ENCODE results near the gene TBC1D16.

TBC1D16 gene

DNA sequence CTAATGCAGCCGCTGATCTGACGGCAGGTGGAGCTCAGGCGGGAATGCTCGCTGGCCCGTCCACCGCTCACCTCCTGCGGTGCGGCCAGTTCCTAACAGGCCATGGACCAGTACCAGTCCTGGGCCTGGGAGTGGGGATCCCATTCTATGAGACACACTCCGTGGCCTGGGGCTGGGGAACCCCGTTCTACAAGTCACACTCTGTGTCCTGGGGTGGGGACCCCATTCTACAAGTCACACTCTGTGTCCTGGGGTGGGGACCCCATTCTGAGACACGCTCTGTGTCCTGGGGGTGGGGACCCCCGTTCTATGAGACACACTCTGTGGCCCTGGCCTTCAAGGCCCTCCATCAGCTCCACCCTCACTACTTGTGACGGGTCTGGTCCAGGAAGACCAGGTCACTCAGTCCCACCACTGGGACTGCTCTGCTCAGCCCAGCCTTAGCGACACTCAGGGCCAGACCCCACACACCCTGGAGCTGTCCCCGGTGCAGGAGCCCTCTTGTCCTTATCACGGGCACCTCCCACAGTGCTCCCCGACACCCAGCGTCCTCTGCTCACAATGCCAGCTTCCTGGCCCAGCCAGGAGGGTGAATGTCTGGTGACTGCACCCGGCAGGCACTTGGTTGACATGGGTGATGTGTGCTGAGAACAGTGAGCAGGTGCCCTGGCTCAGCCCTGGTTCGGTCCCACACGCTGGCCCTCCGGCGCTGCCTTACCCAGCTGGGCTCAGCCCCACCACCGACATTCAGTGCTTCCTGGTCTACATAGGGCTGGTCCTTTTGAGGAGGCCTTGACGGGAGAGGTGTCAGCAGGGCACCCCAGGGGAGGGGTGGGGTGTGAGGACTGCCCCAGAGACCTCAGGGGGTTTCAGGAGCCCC lies 89.1 kb downstream of the TBC1D16 start:
- in situ Hi-C loops (cut with MboI; ENCODE audit: low pct_unique_long_range_greater_than_20kb, low sequenced_read_pairs) = no loop called here

DNA sequence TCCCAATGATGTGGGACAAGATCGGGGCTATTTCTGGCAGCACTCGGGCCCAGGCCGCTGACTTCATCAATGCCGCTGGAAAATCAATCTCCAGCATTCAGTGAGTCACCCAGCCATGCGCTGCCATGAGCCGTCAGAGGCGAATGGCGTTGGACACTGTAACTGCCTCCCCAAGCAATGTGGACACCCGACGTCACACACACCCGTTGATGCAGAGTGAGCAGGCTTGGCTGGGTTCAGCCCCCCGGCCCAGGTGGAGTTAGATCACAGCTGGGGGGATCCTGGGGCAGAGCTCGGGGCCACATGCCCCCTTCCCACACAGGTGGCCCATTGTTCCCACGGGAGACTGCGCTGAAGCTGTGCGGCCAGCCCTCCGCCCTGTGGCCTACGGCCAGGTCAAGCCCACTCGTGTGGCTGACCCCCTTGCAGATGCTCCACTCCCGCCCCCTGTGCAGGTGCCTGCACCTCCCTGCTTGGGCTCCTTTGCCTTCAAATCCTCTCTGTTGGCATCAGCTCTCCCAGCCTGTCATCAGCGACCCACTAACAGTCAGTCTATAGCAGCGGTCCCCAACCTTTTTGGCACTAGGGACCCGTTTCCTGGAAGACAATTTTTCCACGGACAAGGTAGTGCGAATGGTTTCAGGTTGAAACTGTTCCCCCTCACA lies 89.9 kb downstream of the TBC1D16 start:
- in situ Hi-C loops (cut with MboI; ENCODE audit: low pct_unique_long_range_greater_than_20kb, low sequenced_read_pairs) = no loop called here

More for the DNA sequence above, 89.1 kb downstream of the TBC1D16 start:
- DNase-seq = no peak

GRCh38 chr17:79944821-79945391 lies 90.8 kb downstream of the TBC1D16 start:
- in situ Hi-C loops (cut with MboI; ENCODE audit: low pct_unique_long_range_greater_than_20kb, low sequenced_read_pairs) = no loop called here

More for the DNA sequence above, 89.9 kb downstream of the TBC1D16 start:
- no peak for DNase-seq

GRCh38 chr17:79944251-79944812 lies 91.3 kb downstream of the TBC1D16 start:
- in situ Hi-C loops (cut with MboI; ENCODE audit: low pct_unique_long_range_greater_than_20kb, low sequenced_read_pairs) = no loop called here
- DNase-seq = no peak

More at GRCh38 chr17:79944821-79945391, 90.8 kb downstream of the TBC1D16 start:
- DNase-seq = no peak

- DNase-seq = no peak
- in situ Hi-C loops (cut with MboI; ENCODE audit: low pct_unique_long_range_greater_than_20kb, low sequenced_read_pairs) = no loop called here
Measured at GRCh38 chr17:79943347-79944241, 92.1 kb downstream of the TBC1D16 start.

DNA sequence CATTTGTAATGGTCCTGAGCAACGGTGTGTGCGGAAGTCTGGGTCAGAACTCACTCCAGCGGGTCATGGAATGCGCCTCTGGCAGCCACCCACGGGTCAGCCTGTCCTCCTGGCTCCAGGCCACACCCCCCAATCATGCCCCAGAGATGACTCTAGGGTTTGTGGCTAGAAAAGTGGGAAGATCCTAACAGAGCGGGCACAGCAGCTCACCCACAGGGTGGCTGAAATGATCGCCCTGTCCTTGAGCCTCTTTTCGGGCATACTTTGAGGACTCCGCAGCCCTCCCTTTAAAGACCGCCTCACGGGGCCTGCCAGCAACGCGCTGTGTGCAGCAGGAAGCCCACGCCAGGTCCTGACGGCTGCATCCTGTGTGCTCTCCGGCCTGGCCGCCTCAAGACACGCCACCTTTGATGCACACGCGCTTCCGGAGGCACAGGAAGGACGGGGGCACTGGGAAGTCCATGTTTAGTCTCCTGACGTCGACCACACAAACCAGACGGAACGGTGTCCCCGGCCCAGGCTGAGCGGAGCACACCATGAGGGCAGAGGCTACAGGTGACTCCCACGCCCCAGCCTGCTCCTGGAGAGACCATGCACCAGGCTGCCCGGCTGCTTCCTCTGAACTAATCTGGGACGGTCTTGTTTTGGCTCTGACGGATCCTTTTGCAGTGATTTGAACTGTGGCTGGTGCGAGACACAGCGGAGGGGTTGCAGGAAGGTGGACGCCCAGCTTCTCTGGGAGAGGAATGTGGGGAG lies 92.9 kb downstream of the TBC1D16 start:
- in situ Hi-C loops (cut with MboI; ENCODE audit: low pct_unique_long_range_greater_than_20kb, low sequenced_read_pairs) = no loop called here
- no peak for DNase-seq

GRCh38 chr17:79942011-79942405 lies 93.7 kb downstream of the TBC1D16 start:
- in situ Hi-C loops (cut with MboI; ENCODE audit: low pct_unique_long_range_greater_than_20kb, low sequenced_read_pairs) = no loop called here

DNA sequence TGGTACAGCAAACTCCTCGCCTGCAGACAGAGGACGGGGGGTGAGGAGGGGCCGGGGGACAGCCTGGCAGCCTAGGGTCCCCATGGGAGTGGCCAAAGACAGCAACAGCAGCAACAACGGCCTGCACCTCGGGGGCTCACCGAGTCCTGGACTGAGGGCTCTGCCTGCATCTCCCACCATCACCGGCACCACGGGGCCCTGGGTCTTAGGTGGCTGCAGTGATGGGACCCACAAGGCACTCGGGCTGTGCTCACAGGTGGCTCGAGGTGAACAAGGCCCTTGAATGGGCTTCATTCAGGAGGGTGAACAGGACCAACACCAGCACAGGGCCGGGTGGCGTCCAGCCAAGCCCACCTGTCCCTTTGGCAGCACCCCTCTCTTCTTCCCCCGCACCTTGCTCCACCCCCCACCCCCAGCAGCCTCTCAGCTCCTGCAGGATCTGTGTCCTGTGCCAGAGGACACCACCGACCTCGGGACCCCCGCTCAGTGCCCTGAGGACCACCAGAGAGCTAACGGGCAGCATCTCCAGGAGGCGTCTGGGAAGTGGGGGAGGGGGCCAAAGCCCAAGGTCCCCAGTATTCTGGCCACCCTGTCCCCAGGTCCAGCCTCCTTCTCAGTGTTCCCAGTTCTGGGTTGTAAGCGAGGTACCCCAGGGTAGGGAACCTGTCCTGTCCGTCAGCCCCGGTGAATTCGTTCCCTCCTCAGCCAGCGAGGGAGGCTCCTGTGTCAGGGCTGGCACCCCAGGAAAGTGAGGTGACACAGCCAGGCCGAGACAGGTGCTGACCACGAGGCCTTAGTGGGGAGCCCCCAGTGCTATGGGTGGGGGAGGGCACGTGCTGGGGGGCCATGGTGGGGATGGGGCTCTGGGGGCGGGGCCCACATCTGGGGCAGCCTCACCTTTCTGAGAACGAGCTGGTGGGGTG lies 94.3 kb downstream of the TBC1D16 start:
- in situ Hi-C loops (cut with MboI; ENCODE audit: low pct_unique_long_range_greater_than_20kb, low sequenced_read_pairs) = no loop called here
- DNase-seq = no peak

More at GRCh38 chr17:79942011-79942405, 93.7 kb downstream of the TBC1D16 start:
- DNase-seq = no peak

DNA sequence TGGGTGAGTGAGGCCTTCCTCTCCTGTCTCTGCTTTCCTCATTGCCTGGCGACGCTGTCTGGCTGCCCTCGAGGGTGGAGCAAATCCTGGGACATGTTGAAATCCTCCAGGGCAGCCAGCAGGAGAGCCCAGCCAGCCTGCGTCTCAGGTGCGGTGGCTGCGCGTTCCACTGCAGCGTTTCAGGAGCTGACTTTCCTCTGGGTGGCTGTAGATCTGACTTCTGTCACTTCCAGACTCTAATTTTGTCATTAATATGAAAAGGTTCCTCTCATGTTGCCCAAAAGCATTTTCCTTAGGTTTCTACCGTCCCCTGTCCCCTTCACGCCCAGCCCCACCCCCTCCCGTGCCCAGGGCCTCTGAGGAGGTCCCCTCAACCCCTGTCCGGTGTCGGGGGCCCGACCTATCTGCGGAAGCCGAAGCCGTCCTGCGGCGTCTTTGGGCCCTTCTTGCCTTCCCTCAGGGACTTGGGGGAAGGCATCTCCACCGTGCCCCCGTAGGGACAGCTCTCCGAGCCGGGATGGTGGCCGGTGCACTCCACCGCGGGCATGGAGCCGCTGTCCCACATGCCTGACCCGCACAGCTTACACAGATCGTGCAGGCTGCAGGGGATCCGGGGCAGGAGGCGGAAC lies 95.1 kb downstream of the TBC1D16 start:
- no peak for DNase-seq
- in situ Hi-C loops (cut with MboI; ENCODE audit: low pct_unique_long_range_greater_than_20kb, low sequenced_read_pairs) = no loop called here

DNA sequence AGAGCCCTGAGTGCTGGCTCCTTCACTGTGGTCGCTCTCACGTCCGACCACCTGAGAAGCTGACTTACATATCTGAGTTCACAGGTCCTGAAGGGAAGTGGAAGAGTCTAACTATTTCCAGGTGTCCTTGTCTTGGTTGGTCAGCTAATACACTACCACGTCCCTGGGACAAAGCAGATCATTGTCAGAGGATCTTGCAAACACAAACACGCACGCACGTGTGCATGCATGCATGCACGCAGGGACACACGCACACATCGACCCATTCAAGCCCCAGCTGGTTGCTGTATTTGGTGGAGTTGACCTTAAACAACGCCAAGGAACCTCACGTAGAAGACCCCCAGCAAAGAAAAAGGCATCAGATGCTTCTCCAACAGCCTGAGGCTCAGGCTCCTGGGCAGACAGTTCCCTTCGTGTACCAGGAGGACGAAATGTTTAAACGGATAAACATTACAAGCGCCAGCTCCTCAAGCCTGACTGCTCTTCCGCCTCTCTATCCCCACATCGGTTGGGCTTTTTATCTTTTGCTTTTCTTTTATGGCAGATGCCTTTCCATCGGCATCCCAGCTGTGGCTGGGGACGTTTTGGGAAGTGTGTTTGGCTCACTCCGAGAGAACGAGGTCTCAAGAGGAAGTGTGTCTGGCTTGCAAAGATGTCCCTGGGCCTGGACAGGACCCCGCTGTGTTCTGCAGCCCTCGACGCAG lies 95.8 kb downstream of the TBC1D16 start:
- DNase-seq = no peak
- in situ Hi-C loops (cut with MboI; ENCODE audit: low pct_unique_long_range_greater_than_20kb, low sequenced_read_pairs) = no loop called here

- DNase-seq = no peak
- in situ Hi-C loops (cut with MboI; ENCODE audit: low pct_unique_long_range_greater_than_20kb, low sequenced_read_pairs) = no loop called here
Measured at GRCh38 chr17:79939094-79939435, 96.6 kb downstream of the TBC1D16 start.

DNA sequence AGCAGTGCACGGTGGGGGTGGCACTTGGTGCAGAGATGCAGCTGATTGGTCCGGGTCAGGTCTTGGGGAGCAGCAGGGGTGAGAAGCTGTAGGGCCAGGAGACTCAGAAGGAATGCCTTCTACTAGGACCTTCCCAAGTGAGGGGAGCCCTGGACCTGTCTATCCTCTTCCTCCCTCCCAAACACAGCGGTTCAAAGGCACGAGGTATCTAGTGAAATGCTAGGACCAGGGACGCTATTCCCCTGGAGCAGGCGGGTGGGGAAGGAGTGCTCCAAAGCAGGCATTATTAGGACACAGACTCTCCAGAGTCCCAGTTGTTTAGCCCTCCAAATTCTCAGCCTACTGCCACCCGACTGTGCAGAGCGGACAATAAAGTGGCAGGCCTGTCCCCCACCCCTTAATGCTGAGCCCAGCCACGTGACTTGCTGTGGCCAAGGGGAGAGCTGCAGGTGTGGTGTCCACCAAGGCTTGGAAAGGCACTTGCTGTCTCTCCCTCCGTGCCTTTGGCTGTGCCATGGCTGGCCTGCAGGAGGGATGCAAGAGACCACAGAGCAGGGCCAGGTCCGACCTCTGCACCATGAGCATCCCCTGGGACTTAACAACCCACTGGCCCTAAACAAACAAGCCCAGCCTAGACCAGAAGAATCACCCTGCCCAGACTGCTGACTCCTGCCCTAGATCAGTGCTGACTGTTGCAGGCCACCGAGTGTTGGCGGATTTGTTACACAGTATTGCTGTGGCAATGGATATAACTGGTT lies 97.2 kb downstream of the TBC1D16 start:
- in situ Hi-C loops (cut with MboI; ENCODE audit: low pct_unique_long_range_greater_than_20kb, low sequenced_read_pairs) = no loop called here
- no peak for DNase-seq

DNA sequence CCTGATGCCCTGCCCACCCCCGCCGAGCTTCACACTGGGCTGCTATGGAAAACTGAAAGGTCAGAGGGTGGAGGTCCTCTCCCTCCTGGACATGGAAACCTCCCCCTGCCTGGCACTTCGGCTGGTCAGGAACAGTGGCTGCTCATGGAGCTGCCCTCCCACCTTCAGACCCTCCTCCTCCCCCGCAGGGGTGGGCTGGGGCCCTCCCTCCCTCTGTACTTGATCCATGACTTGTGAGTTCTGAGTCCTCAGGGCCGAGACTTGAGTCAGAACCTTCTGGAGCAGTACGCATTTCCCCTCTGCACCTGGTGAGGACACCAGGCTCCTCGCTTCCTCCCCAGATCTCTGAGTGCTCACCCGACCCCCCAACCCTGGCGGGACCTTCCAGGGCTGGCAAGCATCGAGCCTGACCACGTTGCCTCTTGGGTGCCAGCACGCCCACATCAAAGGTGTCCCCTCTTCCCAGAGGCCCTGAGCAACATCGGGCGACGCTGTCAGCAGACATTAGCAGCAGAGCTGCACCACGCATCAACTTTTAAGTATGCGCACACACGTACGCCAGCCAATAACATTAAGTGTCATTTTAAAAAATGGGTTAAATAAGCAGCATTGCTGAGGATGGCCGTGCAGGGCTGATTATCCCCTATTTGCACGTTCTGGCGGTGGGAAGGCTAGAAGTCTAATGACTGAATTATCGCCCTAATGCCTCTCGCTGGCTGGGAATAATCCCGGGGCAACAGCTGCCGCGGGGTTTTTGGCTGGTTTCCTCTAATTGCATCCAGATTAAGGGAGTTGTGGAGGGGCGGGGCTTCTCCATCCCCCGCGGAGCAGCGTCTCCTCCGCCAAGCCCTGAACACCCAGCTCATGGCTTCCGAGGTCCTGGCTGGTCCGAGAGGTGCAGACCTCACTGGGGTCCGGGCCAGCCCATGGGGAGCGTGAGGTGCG lies 98.0 kb downstream of the TBC1D16 start:
- in situ Hi-C loops (cut with MboI; ENCODE audit: low pct_unique_long_range_greater_than_20kb, low sequenced_read_pairs) = no loop called here
- no peak for DNase-seq

GRCh38 chr17:79936641-79937381 lies 98.9 kb downstream of the TBC1D16 start:
- in situ Hi-C loops (cut with MboI; ENCODE audit: low pct_unique_long_range_greater_than_20kb, low sequenced_read_pairs) = no loop called here
- DNase-seq = no peak
